GM10266 (cell line): ENCODE results near the gene IL25.
"Not testable (repeated sequence)": the region's sequence is repeated elsewhere in the genome, so short reads cannot be mapped to it uniquely, and the experiment has no call there.

Experiments used
- DNase-seq: peaks from one replicate; pipeline ENCODE4 v3.0.0; 2012; ENCODE audit errors: extremely low spot score
- TF ChIP-seq, protein P1 (sequence below): IDR thresholded peaks from 2 replicates; pipeline ENCODE4 v1.5.1; 2012; ENCODE audit warnings: mild to moderate bottlenecking, low read depth; ENCODE audit not compliant: control insufficient read depth, insufficient read depth; ENCODE audit errors: missing control alignments

IL25 gene

DNA sequence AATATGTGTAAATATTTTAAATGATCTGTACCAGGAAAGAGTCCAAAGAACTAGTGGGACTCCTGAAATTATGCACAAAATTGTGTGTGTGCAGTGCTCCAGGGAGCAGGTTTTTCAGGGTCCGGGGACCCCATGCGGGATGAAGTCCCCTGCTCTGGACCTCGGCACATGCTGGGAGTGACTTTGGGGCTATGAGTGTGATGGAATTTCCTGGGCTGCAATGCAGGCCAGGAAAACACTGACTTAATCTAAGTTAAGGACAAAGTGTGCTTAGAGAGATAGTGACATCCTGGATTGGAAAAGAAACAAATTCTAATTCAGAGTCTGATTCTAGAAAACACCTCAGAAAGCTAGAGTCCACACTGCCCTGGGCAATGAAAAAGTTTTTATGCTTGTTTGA is 41.6 kb downstream of the IL25 start:
- TF ChIP-seq, protein P1, sequence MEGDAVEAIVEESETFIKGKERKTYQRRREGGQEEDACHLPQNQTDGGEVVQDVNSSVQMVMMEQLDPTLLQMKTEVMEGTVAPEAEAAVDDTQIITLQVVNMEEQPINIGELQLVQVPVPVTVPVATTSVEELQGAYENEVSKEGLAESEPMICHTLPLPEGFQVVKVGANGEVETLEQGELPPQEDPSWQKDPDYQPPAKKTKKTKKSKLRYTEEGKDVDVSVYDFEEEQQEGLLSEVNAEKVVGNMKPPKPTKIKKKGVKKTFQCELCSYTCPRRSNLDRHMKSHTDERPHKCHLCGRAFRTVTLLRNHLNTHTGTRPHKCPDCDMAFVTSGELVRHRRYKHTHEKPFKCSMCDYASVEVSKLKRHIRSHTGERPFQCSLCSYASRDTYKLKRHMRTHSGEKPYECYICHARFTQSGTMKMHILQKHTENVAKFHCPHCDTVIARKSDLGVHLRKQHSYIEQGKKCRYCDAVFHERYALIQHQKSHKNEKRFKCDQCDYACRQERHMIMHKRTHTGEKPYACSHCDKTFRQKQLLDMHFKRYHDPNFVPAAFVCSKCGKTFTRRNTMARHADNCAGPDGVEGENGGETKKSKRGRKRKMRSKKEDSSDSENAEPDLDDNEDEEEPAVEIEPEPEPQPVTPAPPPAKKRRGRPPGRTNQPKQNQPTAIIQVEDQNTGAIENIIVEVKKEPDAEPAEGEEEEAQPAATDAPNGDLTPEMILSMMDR = no peak
- no peak for DNase-seq

DNA sequence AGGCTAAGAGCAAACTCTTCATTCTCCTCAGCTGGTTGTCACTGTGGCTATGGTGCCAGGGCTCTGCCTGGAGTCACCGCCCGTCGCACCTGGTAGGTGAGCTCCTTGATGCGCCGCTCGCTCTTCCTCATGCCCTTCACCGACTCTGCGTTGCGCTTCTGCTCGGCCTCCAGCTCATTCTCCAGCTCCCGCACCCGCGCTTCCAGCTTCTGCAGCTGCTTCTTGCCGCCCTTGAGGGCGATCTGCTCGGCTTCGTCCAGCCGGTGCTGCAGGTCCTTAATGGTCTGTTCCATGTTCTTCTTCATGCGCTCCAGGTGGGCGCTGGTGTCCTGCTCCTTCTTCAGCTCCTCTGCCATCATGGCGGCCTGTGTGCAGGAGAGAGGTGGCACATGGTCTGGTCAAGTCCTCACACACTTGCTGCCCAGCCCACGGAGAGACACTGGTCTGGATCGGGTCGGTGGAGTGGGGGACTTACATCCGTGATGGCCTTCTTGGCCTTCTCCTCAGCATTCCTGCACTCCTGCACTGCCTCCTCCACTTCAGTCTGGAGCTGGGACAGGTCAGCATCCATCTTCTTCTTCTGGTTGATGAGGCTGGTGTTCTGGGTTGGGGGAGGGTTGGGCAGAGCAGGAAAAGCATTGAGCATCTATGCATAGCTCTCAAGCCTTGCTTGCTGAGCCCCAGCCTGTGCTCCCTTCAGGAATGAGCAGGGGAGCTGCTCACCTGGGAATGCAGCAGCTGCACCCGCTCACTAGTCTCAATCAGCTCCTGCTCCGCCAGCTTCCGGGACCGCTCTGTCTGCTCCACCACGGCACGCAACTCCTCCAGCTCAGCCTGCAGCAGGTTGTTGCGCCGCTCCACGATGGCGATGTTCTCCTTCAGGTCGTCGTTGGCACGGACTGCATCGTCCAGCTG is 42.6 kb downstream of the IL25 start:
- TF ChIP-seq, protein P1 = no peak
- DNase-seq = no peak

DNA sequence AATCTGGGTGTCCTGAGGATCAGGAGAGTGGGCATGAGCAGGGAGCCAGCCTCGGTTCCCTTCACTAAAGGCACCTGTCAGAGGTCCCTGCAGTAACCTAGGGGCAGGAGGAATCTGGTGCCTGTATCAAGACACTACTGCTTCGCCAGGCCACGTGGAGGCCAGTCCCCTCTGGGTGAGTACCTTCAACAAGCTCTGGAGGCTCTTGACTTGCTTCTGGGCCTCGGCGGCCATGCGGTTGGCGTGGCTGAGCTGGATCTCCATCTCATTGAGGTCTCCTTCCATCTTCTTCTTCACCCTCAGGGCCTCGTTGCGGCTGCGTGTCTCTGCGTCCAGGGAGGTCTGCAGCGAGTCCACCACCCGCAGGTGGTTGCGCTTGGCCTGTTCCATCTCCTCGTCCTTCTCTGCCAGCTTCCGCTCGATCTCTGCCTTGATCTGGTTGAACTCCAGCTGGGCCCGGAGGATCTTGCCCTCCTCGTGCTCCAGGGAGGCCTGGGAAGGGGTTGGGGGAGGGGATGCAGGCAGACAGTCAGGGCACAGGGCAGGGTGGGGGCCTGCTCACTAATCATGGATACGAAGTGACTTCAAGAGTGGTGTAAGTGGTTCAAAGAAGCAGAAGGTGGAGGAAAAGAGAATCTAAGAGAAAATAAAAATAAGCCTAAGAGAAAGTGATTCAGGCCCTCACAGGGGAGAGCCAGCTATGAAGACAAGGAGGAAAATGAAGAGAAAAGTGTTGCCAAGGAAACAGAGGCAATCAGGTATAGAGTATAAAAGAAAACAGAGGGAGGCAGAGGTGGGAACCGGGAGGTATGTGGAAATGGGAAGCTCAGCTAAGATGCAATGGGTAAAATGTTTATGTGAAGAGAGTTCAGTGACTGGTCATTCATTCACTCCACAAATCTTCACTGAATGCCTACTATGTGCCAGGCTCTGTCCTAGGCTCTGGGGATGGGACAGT is 43.5 kb downstream of the IL25 start:
- DNase-seq = no peak

DNA sequence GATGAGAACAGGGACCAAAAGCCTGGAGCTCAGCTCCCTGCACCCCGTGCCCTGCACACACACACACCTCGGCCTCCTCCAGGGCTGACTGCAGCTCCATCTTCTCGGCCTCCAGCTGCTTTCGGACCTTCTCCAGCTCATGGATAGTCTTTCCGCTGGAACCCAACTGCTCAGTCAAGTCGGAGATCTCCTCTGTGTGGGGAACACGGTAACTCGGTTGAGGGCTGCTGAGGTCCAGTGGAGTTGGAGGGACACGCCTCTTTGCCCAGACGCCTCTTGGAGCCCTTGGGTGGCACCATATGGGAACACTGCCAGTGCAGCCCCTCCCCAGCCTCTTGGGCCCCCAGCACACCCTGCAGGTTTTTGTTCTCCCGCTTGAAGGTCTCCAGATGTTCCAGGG is 44.2 kb downstream of the IL25 start:
- TF ChIP-seq, protein P1 = no peak
- no peak for DNase-seq

More for the DNA sequence above, 43.5 kb downstream of the IL25 start:
- TF ChIP-seq, protein P1 = no peak

DNA sequence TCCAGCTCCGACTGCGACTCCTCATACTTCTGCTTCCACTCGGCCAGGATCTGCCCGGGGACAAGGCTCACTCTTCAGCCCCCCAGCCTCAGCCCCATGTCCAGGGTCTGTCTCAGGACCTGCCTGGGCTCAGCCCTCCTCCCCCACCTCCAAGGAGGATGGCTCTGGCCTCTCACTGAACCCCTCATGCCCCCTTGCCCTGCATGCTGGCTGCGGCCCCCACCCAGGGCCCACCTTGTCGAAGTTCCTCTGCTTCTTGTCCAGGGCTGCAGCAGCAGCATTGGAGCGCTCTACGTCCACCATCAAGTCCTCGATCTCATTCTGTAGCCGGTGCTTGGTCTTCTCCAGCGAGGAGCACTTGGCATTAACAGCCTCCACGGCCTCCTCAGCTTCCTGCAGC is 44.7 kb downstream of the IL25 start:
- not testable (repeated sequence) for DNase-seq

DNA sequence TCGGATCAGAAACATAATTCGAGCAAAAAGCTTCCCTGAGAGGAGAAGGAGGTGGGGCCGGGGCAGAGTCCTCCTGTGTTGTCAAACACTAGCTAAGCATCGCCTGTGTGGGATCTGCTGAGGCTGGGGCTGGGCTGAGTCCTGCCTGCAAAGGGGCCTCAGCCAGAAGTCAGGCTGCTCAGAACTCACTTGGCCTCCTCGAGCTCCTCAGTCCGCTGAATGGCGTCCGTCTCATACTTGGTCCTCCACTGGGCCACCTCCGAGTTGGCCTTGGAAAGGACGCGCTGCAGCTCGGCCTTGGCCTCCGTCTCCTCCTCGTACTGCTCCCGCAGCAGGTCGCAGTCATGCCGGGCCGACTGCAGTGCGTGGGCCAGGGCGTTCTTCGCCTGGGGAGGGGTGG is 45.4 kb downstream of the IL25 start:
- TF ChIP-seq, protein P1 = no peak
- no peak for DNase-seq

DNA sequence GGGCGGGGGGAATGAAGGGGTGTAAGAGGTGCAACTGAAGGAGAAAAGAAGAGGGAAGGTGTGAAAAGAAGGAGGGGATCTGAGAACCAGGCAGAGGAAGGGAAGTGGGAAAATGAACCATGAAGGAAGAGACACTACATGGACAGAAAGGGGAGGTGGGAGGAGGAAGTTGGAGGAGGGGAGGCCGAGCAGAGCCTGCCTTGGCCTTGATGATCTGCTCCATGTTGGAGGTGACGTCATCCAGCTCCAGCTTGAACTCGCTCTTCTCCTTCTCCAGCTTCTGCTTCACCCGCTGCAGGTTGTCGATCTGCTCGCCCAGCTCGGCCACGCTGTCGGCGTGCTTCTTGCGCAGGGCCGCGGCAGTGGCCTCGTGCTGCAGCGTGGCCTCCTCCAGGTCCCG is 47.0 kb downstream of the IL25 start:
- DNase-seq = not testable (repeated sequence)

DNA sequence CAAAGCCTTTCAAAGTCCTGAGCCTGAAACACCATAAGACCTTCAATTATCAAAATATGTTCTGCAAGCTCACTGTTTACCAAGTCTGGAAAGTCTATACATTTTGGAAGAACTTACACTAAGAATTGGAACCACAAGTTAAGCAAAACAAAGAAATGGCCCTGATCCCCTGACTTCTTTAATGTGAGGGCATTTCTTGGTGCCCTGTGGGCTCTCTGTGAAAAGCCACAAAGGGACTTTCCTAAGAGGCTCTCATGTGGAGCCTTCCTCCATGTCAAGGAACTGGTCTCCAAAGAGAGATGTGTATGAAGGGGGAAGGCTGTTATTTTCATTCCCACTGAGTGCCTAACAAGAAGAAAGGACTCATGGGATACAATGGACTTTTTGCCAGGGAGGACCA is 49.0 kb downstream of the IL25 start:
- no peak for DNase-seq
- TF ChIP-seq, protein P1 = no peak
